Cardiac fibroblast (primary cell): Measurements from ENCODE around the gene C10orf88.

ENCODE experiments used
- DNase-seq, 2 donors: peaks; one replicate each; pipeline versions ENCODE4 v3.0.0 to v3.0.0-alpha.2; 2010; ENCODE audit warnings: low read depth in 2 of 2
- H3K4me3 ChIP-seq, 2 donors: replicated peaks in 1 of 2; 1 replicate in 1 of 2; 2 replicates in 1 of 2; pipeline ENCODE4 v1.5.1; 2011; ENCODE audit warnings: low read depth in 2 of 2, low read length in 2 of 2, mild to moderate bottlenecking in 2 of 2, moderate library complexity in 1 of 2
- CTCF ChIP-seq: IDR thresholded peaks from one replicate; pipeline ENCODE4 v1.5.1; 2011; ENCODE audit warnings: low read depth, mild to moderate bottlenecking, low read length, inconsistent platforms

C10orf88 gene

GRCh38 chr10:122997864-122998263 lies 43.8 kb upstream of the C10orf88 start:
- no peak for DNase-seq
- TF ChIP-seq CTCF, result no peak
- no peak overlapping the region for H3K4me3 ChIP-seq

- no peak for DNase-seq
- no peak overlapping the region for H3K4me3 ChIP-seq
- TF ChIP-seq CTCF, result no peak
Measured at GRCh38 chr10:122995936-122996335, 41.9 kb upstream of the C10orf88 start.

- H3K4me3 ChIP-seq, result no peak overlapping the region
- TF ChIP-seq CTCF, result no peak
- DNase-seq, result no peak
Measured at GRCh38 chr10:122993797-122994336, 39.8 kb upstream of the C10orf88 start.

- TF ChIP-seq CTCF, result no peak
- H3K4me3 ChIP-seq, result no peak overlapping the region
- no peak for DNase-seq
Measured at GRCh38 chr10:122992031-122992585, 38.1 kb upstream of the C10orf88 start.

GRCh38 chr10:122990278-122990677 lies 36.3 kb upstream of the C10orf88 start:
- TF ChIP-seq CTCF, result no peak
- no peak overlapping the region for H3K4me3 ChIP-seq
- peak in 1 of 2 donors; percentile 8 for DNase-seq

- H3K4me3 ChIP-seq, result no peak overlapping the region
- TF ChIP-seq CTCF, result no peak
- DNase-seq, result no peak
Measured at GRCh38 chr10:122988501-122988900, 34.5 kb upstream of the C10orf88 start.

GRCh38 chr10:122986335-122986734 lies 32.3 kb upstream of the C10orf88 start:
- no peak for DNase-seq
- no peak for TF ChIP-seq CTCF
- H3K4me3 ChIP-seq, result no peak overlapping the region
